GM23248 (cell line): Measurements from ENCODE around the gene AMY2A. TPM values are rescaled to one million over a fixed set of nuclear protein-coding genes. Genes with fewer than 3 reads are reported as not detected.
"Not testable (repeated sequence)": the region's sequence is repeated elsewhere in the genome, so short reads cannot be mapped to it uniquely, and the experiment has no call there.

ENCODE experiments used
- DNase-seq: peaks from one replicate; pipeline ENCODE4 v3.0.0-alpha.2; 2015
- H2AFZ ChIP-seq: fragments of 200-600 bp; sonication (generic); 2 replicates; pipeline ENCODE4 v1.6.1; 2016; ENCODE audit warnings: antibody characterized with exemption
- H3F3A ChIP-seq: fragments of 200-600 bp; sonication (generic); 2 replicates; pipeline ENCODE4 v1.6.1; 2016; ENCODE audit warnings: mild to moderate bottlenecking, antibody characterized with exemption, mixed run types; ENCODE audit not compliant: insufficient read depth
- H3K27ac ChIP-seq: fragments of 200-600 bp; sonication (generic); 2 replicates; pipeline ENCODE4 v1.5.1; 2016; ENCODE audit warnings: mild to moderate bottlenecking
- H3K27me3 ChIP-seq: fragments of 200-600 bp; sonication (generic); replicated peaks from 2 replicates; pipeline ENCODE4 v1.6.1; 2016; ENCODE audit warnings: mild to moderate bottlenecking; ENCODE audit not compliant: insufficient read depth
- H3K36me3 ChIP-seq: fragments of 200-600 bp; sonication (generic); 2 replicates; pipeline ENCODE4 v1.6.1; 2016; ENCODE audit warnings: low read depth, mild to moderate bottlenecking
- H3K4me1 ChIP-seq: fragments of 200-600 bp; sonication (generic); 2 replicates; pipeline ENCODE4 v1.6.1; 2016; ENCODE audit warnings: mild to moderate bottlenecking; ENCODE audit not compliant: insufficient read depth
- H3K4me2 ChIP-seq: fragments of 200-600 bp; sonication (generic); one replicate; pipeline ENCODE4 v1.6.1; 2016; ENCODE audit warnings: mild to moderate bottlenecking; ENCODE audit not compliant: unreplicated experiment
- H3K4me3 ChIP-seq: fragments of 200-600 bp; sonication (generic); 2 replicates; pipeline ENCODE4 v1.5.1; 2016; ENCODE audit warnings: mild to moderate bottlenecking
- H3K79me2 ChIP-seq: fragments of 200-600 bp; sonication (generic); 2 replicates; pipeline ENCODE4 v1.6.1; 2016; ENCODE audit warnings: mild to moderate bottlenecking; ENCODE audit not compliant: insufficient read depth
- H3K9ac ChIP-seq: fragments of 200-600 bp; sonication (generic); 2 replicates; pipeline ENCODE4 v1.6.1; 2016; ENCODE audit warnings: mild to moderate bottlenecking
- H3K9me2 ChIP-seq: fragments of 200-600 bp; sonication (generic); 2 replicates; pipeline ENCODE4 v1.6.1; 2016; ENCODE audit warnings: mixed run types, mild to moderate bottlenecking, moderate library complexity; ENCODE audit not compliant: insufficient read depth
- H3K9me3 ChIP-seq: fragments of 200-600 bp; sonication (generic); one replicate; pipeline ENCODE4 v1.6.1; 2017; ENCODE audit warnings: low read depth
- H4K20me1 ChIP-seq: fragments of 200-600 bp; sonication (generic); 2 replicates; pipeline ENCODE4 v1.6.0; 2016; ENCODE audit not compliant: insufficient read depth
- EZH2 ChIP-seq: fragments of 200-600 bp; sonication (generic); IDR thresholded peaks from 2 replicates; pipeline ENCODE4 v1.6.1; 2018; ENCODE audit warnings: antibody characterized with exemption, mild to moderate bottlenecking; ENCODE audit not compliant: insufficient read depth, poor library complexity, severe bottlenecking
- EZH2phosphoT487 ChIP-seq: fragments of 200-600 bp; sonication (generic); IDR thresholded peaks from 2 replicates; pipeline ENCODE4 v1.6.1; 2018; ENCODE audit warnings: antibody characterized with exemption, moderate library complexity, mild to moderate bottlenecking, low read depth; ENCODE audit not compliant: insufficient read depth
- WGBS, 2 experiments: methylation state at CpG; one replicate each; pipeline ENCODE4 v1.1.6; 2015 to 2017; ENCODE audit warnings: low lambda C conversion rate in 2 of 2, low coverage in 1 of 2; ENCODE audit errors: missing lambda C conversion rate in 2 of 2; 5-methylcytosine and 5-hydroxymethylcytosine counted together
- in situ Hi-C: fragments of 300-500 bp; cut with MboI; formaldehyde crosslinking; loops from 2 replicates; pipeline ENCODE4 v1.15.0; 2020
- polyA plus RNA-seq: library from polyadenylated mRNA; unstranded; fragments of >200 nt; fragmentation: Nextera tagmentation; extraction: Ambion mirVana; gene quantifications from 2 replicates; pipeline ENCODE4 v1.2.1, GENCODE V29; 2016
- total RNA-seq: library from RNA; depleted of rRNA; stranded (reverse); fragments of >200 nt; shearing (Covaris generic); gene quantifications from 2 replicates; pipeline ENCODE4 v1.2.3, GENCODE V29; 2014; rRNA removed

AMY2A gene
- total RNA-seq = not detected in 2 replicates
- not detected in 2 replicates for polyA plus RNA-seq

GRCh38 chr1:103616994-103617477 is at the start of gene AMY2A:
Gene AMY2A (plus strand): TSS chr1:103617427. CDS start chr1:103617441, 14 bp downstream.
- H3K27me3 ChIP-seq, H3K27ac ChIP-seq, H3F3A ChIP-seq, H3K79me2 ChIP-seq, H3K4me3 ChIP-seq, H2AFZ ChIP-seq, H3K36me3 ChIP-seq, H3K9me2 ChIP-seq, in situ Hi-C loops, H3K4me1 ChIP-seq, H3K9ac ChIP-seq, H4K20me1 ChIP-seq, H3K9me3 ChIP-seq, DNase-seq, H3K4me2 ChIP-seq: not testable (repeated sequence)
- 45 to 54% methylated on average over 3 of the region's 3 CpGs for WGBS, 2 experiments

DNA sequence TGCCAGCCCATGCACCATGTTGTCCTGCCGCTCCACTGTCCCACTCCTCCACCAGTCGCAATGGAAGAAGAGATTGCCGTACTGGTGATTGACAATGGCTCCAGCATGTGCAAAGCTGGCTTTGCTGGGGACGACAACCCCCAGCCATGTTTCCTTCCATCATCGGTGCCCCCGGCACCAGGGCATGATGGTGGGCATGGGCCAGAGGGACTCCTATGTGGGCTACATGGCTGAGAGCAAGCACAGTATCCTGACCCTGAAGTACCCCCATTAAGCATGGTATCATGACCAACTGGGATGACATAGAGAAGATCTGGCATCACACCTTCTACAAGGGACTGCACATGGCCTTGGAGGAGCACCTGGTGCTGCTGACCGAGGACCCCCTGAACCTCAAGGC is 47.7 kb upstream of the AMY2A start:
- Histone ChIP-seq H3F3A (no peaks in the 10 kb centered on the region), H2AFZ (no peak overlapping the region), H3K27me3 (no peaks in the 10 kb centered on the region), H3K36me3 (no peaks in the 10 kb centered on the region), H3K9me3 (no peaks in the 10 kb centered on the region), H3K9me2 (no peaks in the 10 kb centered on the region), H3K4me3 (no peak overlapping the region), H4K20me1 (no peaks in the 10 kb centered on the region), H3K27ac (no peak overlapping the region), H3K9ac (no peak overlapping the region), H3K79me2 (no peaks in the 10 kb centered on the region), H3K4me1 (no peaks in the 10 kb centered on the region), H3K4me2 (no peak overlapping the region)
- in situ Hi-C loops = no loop called here
- TF ChIP-seq EZH2phosphoT487 (no peak), EZH2 (no peak)
- 71 to 82% methylated on average over 7 of the region's 7 CpGs for WGBS, 2 experiments
- DNase-seq = no peak

DNA sequence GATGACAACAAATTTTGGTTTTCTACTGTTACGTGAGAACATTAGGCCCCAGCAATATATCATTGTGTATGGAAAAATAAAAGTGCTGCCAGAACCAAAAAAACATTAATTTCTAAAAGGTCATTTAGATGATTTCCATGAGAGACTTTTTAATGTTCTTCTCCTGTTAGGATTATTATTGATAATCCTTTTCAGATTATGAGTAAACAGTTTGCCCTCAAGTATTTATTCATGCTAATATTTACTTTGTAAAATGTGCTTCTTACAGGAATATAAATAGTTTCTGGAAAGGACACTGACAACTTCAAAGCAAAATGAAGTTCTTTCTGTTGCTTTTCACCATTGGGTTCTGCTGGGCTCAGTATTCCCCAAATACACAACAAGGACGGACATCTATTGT is 45.9 kb upstream of the AMY2A start, which contains the start of gene AMY2B:
Gene AMY2B (plus strand): TSS at position 301 of the 400 bp plus-strand sequence. CDS start 14 bp downstream, at position 315.
- 88 to 98% methylated on average over 1 to 2 of the region's 2 CpGs for WGBS, 2 experiments
- H3K4me1 ChIP-seq, H3K79me2 ChIP-seq, H3K27me3 ChIP-seq, H3K4me3 ChIP-seq, H3K27ac ChIP-seq, in situ Hi-C loops, H3F3A ChIP-seq, H2AFZ ChIP-seq, H3K9me2 ChIP-seq, H3K9ac ChIP-seq, H3K4me2 ChIP-seq, H3K36me3 ChIP-seq, H3K9me3 ChIP-seq, H4K20me1 ChIP-seq, DNase-seq: not testable (repeated sequence)

DNA sequence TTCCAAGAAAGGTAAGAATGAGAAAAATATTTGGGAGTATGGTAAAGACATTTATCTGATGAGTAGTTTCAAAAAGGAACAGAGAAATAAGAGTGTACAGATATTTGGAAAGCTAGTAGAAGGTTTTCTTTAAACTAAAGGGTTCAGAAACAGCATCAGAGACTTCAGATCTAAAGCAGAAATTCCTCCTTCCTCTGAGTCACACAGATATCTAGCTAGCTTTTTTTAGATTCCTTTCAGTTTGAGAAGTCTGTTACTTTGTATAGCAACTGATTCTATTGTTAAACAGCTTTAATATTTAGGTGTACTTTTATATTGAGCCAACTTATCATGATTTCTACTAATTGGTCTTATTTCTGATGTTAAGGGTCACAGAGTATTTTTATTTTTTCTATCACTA is 41.2 kb upstream of the AMY2A start:
- in situ Hi-C loops = no loop called here

GRCh38 chr1:103576784-103577183 is 40.4 kb upstream of the AMY2A start:
- H3K9me2 ChIP-seq, in situ Hi-C loops, H3K4me1 ChIP-seq, H3K4me2 ChIP-seq, H3K79me2 ChIP-seq, DNase-seq, H3K4me3 ChIP-seq, H2AFZ ChIP-seq, H3K36me3 ChIP-seq, H3K27me3 ChIP-seq, H3K9me3 ChIP-seq, H3K9ac ChIP-seq, H4K20me1 ChIP-seq, H3K27ac ChIP-seq, H3F3A ChIP-seq: not testable (repeated sequence)
- WGBS, 2 experiments = 74 to 75% methylated on average over 4 to 5 of the region's 5 CpGs

More for the DNA sequence above, 41.2 kb upstream of the AMY2A start:
- H3K9me3 ChIP-seq = no peaks in the 10 kb centered on the region
- no peaks in the 10 kb centered on the region for H4K20me1 ChIP-seq
- no peaks in the 10 kb centered on the region for H3K36me3 ChIP-seq
- H3K27ac ChIP-seq = no peak overlapping the region
- H3K4me1 ChIP-seq = no peaks in the 10 kb centered on the region
- peak; percentile 7 for DNase-seq
- H3K9ac ChIP-seq = no peak overlapping the region
- no peak overlapping the region for H2AFZ ChIP-seq
- TF ChIP-seq EZH2 = no peak
- TF ChIP-seq EZH2phosphoT487 = no peak
- no peaks in the 10 kb centered on the region for H3K9me2 ChIP-seq
- H3K27me3 ChIP-seq = no peaks in the 10 kb centered on the region
- H3K4me2 ChIP-seq = no peak overlapping the region
- H3K4me3 ChIP-seq = no peak overlapping the region
- no peaks in the 10 kb centered on the region for H3K79me2 ChIP-seq
- H3F3A ChIP-seq = no peaks in the 10 kb centered on the region
